HG03558 (cell line): ENCODE results near the gene SCLT1.

Experiments used
- ATAC-seq: cut with Tn5 transposase; IDR thresholded peaks from one replicate; pipeline ENCODE4 v1.9.1; 2021; ENCODE audit warnings: moderate number of reproducible peaks; ENCODE audit not compliant: unreplicated experiment; ENCODE audit errors: extremely low read depth

Gene SCLT1

DNA sequence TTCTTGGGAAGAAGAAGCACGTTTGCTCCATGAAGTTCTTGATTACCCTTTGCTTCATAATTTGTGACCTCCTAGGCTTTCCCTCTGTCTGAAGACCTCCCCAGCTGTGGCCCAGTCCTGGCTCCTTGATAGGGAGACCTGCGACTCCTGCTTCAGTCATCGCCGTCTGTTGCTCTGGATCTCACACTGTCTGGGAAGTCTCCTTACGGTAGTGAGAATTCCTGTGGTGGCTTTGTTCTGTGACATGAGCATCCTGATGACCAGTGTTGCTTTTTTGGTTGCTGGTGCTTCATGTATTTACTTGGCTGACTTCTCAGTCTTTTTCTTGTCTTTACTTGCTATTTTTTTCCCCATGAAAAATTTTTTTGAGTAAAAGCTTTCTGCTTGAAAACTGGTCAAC lies 239.6 kb downstream of the SCLT1 start:
- ATAC-seq: no peak

DNA sequence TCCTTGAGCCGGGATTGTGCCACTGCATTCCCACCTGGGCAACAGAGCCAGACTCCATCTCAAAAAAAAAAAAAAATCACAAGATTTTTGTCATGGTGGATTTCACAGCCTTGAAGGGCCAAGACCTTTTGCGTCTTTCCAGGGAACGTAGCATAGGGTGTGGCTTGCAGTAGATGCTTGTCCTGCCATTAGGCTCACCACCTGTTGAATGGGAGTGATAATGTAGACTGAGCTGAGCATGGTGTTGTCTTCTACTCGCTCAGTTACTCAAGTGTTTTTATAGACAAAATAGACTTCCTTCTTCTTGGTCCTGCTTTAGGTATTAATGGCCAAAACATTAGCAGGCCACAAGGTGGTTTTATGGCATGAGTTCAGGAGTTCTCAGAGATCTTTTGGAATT lies 243.1 kb downstream of the SCLT1 start:
- ATAC-seq: no peak

DNA sequence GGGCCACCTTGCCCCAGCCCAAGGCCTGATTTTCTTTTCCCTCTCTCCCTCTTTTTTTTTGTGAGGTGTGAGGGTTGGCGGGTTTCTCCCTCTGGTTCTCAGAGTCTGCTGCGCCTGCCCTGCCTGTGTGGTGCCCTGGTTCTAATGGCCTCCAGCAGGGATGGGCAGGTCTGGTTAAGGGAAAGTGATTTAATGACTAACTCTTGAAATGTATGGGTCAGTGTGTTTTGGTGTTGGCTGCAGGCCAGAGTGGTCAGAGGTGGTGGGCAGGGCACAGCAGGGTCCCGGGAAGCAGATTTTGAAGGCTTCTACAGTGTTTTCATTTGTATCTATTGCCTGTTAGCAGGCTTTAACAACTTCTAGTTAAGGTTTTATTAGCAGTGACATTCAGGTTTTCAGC lies 244.9 kb downstream of the SCLT1 start:
- ATAC-seq: no peak

DNA sequence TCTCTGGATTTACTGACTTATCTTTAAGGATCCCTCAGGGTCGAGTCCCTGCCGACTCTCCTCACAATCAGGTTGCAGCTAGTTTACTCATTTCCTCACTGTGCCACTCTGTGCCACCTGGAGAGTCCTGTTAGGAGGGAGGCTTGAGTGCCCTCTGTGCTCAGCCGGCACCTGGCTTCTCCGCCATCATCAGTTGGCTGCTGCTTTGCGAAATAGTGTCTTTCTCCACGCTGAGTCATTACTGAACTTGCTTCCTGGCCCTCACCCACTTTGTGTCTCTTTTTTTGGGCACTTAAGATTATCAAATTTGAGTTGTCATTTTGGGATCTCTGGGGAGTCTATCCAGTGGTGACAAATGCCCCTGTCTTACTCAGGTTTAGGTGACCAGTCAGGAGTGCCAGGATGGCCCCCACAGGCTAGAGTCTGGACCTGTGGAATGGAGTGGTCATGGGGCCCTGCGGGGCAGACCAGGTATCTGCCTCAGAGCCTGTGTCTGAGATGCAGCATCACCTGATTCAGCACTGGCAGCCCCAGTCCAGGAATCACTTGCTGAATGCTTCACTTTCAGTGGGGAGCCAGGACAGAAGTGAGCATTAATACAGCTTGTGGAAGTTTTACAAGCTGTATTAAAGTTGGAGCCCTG lies 246.1 kb downstream of the SCLT1 start:
- ATAC-seq: no peak

DNA sequence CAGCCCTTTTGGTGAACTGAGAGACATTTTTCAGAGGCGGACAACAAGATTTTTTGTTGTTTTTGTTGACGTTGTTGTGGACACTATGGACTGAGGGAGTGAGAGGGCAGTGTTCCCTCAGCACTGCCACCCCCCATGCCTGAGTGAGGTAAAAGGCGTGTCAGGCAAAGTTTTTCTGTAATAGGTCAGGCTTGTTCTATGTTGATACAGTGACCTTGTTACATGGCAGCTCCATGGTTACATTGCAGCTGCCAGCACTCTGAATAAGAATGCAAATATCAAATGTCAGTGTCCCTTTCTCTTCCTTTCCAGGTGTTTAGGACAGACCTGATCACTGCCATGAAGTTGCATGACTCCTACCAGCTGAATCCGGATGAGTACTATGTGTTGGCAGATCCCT lies 247.3 kb downstream of the SCLT1 start:
- no peak for ATAC-seq

DNA sequence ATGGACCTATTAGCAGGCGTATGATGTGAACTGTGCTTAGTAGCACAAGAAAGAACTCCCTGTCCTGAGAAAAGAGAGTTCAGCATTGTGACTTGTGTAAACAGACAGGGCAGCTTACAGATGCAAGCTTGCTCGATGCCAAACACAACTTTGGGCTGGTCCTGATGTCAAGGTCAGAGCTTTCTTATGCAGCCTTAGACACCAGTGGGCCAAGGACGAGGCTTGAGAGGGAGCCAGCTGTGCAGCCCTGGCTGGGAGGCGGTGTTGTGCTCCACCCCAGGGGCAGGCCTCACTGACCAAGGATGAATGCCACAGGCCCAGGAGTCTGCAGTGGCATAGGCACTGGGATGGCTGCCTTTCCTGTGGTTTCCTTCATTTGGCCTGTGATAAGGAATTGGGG lies 248.4 kb downstream of the SCLT1 start:
- no peak for ATAC-seq

DNA sequence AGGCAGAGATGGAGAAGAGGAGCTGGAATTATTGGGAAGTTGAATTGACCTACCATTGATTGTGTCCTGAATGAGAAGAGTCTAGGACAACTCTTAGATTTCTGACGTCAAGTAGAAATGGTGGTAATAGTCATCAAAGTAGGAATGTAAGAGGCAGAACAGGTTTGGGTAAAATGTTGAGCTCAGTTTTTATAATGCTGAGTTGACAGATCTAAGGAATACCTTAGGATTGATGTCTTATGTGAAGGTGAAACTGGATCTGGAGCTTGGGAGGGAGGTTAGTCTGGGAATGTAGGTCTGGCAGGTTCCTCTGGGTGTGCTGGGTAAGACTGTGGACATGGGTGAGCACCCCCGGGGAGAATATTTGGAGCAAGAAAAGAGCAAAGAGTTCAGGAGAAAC lies 251.9 kb downstream of the SCLT1 start:
- ATAC-seq: no peak

DNA sequence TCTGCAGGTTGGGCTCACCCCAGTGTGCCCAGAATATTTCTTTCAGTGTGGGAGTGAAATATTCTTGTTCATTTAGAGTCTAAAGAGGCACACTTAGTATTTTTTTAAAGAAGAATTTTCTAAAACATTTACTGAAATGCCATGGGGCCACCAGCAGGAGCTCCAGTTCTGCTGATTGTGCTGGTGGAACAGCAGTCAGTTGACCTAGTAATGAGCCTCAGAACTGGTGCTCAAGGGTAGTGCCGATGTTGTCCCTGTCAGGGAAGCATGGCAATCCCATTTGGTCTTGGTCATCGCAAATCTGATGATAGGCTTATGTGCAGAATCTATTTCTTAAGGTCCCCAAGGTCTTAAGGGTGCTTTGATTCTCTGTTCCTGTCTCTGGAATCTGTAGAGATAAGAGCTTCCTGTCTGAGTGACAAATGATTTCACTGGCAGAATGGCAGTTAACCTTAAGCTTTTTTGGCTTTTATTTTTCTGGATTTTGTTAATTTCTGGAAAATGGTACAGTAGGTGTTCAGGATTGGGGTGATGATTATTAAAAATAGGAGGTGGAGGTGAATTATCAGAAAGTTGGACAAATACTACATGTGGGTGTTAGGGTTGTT lies 252.5 kb downstream of the SCLT1 start:
- ATAC-seq: no peak

DNA sequence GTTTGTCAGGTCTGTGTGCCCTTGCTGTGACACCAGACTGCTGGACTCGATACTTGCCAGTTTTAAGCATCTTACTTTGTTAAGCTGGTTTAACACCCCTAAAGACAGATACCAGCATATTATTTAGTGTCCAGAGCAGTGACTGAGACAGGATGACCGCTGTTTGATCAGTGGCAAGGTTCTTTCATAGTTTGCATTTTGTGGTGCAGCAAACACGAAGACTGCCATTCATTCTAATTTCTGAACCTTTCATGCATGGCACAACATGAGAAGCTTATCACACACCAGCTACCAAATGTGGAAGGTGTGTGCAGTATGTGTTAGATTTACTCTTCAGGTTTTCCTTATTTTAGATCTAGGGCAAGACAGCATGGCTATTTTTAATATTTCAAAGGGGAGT lies 255.7 kb downstream of the SCLT1 start:
- ATAC-seq: no peak

DNA sequence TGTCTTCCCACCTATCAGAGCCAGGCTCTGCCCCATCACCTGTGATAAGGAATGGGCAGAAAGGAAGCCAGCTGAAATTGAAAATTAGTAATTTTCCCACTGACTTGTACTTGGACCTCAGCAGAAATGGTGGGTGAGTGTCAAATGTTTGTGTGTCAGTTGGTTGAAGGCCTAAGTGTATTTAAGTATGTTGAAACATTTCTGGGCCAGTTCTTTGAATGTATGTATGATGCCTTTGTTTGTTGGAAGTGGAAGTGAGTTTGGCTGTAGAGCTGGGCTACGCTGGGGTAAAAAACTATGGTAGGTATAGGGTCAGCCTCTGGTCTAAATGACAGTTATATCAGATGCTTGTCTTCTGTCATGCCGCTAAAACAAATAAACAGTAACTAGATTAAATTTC lies 256.1 kb downstream of the SCLT1 start:
- no peak for ATAC-seq

DNA sequence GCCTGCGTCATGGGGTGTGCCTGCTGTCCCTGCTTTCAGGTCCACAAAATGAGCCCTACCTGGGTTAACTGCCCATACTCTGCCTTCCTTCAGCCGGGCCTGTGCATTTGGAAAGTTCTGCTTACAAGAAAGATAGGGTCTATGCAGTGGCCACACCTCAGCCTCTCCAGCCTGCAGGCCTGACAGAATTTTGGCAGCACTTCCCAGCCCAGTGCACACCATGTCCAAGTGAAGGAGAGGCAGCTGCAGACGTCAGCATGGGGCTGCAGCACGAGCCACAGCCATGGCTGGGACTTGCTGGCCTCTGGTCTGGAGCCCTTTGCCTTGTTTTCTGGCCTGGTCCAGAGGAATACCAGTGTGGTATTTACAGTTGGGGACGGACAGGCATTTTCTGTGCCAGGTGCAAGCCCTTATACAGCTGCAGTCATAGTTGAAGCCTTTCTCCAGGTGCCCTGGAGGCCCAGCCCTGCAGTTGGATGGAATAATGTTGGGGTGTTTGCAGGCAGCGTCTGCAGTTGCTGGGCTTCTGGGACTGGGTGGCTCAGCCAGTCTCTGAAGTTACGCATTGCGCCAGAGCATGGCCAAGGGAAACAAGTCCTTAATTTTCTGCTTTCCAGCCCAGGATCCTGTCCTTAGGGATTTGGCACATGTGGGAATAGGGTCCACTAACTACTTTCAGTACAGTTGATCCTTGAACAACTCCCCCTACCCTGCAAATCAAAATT lies 257.7 kb downstream of the SCLT1 start:
- no peak for ATAC-seq
